Activated naive CD8-positive, alpha-beta T cell treated with anti-CD3 and anti-CD28 coated beads, Interleukin-2, amount 50 U/mL, for 16 hours (primary cell): ENCODE results near the gene GBF1.
"Not testable (repeated sequence)": the region's sequence is repeated elsewhere in the genome, so short reads cannot be mapped to it uniquely, and the experiment has no call there.

Source experiments
- DNase-seq: peaks from one replicate; pipeline ENCODE4 v3.0.0-alpha.2; 2020; ENCODE audit warnings: low read depth, low spot score

Gene GBF1

DNA sequence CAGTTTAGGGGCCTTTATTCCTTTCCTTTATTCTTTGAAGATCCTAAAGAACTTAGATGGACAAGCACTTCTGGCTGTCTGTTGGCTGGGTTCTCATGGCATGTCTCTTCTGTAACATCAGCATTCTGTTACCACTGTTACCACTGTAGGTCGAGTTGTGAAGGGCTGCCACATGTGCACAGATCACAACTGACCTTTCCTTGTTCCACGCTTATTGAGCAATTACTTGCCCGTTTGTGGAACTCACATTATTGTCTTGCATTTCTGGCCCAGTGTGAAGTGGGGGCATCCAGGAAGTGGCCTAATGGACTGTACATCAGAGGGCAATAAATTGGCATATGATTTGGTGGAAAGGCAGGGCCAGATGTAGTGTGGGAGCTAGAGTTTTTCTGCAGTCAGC, 23.7 kb downstream of the GBF1 start:
- DNase-seq: no peak

DNA sequence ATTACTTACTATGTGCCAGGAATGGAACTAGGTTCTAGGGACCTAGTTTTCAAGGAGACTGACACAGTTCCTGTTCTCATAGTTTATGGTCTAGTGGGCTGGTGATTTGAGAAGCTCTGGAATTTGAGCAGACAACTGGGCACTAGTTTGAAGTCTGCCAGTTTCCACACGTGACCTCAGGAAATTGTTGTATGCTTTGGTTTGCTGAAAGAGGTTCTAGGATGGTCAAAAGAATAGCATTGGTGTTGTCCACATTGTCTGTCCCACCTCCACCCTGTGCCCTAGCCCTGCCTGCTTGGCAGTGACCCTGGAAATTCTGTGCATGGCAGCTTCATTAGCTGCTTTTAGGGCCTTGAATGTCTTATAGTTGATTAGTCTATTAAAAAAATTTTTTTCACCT, 28.7 kb downstream of the GBF1 start:
- DNase-seq: no peak

DNA sequence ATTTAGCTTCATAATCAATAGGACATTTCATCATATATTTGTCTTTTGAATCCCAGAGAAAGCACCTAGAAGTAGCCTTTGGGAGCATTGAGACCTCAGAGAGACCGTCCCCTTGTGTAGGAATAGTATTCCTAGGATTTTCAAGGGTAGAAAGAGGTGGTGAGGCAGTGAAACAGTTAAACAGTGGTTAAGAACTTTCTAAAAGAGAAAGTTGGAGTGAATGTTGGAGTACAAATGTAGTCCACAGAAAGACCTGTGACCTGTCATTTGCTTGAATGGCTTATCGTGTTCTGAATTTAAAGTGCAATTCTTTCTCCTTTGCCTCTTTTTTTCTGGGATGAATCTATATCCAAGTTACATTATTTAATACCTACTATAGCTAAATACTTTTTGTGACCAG, 30.0 kb downstream of the GBF1 start:
- no peak for DNase-seq

DNA sequence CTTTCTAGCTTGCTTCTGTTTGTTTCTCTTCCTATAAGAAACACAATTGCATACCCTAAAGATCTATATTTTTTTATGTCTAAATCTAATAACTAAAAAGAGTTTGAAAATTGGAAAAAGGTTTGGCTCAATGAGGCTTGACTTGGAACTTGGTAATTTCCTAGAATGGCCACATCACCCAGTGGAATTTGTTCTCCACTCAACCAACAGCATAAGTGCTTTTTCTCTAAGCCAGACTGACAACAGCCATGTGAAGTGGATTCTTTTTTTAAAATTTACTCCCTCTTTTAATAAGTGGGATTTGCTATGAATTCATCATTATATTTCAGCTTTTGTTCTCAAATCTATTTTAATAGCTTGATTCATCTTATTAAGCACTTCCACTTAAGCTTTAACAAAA, 33.8 kb downstream of the GBF1 start:
- DNase-seq: no peak

DNA sequence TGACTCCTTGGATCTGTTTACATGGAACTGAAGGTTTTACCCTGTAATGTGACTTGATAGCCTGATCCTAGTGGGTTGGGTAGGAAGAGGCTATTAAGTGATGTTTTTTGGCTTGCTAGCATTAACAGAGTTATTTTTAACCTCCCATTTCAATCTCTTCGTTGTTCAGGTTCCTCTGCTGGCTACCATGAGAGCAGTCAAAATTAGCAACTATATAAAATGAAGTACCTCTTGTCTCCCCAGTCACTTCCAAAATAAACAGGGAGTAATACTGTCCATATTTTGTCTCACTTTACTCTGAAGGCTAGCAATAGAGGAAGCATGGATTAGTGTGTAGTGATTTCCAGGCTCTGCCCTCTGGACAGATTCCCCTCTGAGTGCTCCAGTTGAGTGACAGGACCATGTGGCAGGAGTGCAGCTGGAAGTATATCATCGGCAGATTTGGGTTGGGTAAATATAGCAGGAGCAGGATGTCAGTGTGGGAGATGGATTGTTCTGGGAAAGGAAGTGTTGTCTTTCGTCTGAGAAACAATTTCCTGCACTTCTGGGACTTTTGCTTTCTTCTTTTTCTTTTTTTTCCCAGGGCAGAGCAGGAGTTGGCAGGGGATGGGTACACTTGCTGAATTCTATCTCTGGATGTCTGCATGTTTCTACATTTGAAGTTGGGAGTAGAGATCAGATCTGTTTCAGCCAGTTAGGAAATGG, 35.2 kb downstream of the GBF1 start:
- no peak for DNase-seq

DNA sequence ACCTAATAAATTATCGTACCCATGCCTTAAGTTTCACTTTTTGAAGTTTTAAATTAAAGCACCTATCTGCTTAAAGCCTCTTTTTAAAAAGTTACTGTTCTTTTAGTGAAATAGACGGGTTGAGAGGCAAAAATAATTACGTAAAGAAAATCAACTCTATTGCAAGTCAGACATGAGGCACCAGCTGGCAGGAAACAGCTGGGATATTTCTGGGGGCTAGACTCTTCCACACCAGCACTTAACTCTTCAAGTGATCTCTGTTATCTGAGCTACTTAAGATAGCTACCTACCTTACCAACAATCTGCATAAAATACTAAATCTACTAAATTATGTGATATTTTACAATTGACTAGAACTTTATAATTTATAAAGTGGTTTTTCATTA, 35.8 kb downstream of the GBF1 start:
- DNase-seq: no peak

DNA sequence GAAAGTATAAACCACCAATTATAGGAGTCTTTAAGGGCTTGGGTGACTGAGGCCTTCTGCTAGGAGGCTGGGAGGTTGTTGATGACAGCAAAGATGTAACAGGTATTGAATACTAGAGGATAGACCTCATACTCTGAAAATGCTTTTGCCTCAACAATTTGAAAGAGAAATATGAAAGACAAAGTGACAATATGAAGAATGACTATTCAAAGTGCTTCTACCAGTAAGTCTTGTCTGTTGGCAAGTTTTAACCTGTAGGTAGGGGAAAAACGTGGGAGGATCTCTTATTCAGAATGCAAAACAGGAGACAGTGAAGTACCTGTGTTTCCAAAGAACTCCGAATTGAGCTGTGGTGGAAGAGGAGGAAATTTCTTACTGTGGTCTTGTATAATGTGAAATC, 38.2 kb downstream of the GBF1 start:
- no peak for DNase-seq

DNA sequence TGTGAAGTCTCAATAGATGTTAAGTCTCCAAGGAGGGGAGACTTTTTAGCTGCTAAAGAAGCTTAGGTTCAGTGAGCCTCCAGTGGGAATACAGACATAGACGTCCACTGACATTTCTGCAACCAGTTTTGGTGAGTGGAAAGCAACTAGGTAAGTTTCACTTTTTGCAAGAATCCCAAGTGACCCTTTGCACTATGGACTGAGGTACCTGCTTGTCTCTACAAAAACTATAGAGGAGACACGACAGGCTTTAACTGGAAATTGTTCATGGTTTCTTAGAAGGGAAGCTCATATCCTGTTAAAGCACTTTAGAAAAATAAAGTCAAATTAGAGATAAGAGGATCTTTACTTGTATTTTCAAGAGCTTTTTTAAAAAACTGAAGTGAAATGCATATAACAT, 38.6 kb downstream of the GBF1 start:
- no peak for DNase-seq

DNA sequence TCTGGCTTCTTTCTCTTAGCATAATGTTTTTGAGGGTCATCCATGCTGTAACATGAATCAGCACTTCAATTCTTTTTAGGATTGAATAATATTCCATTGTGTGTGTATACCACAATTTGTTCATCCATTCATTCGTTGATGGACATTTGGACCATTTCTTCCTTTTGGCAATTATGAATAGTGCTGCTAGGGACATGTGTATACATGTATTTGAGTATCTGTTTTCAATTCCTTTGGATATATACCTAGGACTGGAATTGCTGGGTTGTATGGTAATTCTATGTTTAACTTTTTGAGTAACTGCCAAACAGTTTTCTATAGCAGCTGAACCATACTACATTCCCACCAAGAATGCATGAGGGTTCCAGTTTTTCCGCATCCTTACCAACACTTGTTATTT, 39.2 kb downstream of the GBF1 start:
- no peak for DNase-seq

DNA sequence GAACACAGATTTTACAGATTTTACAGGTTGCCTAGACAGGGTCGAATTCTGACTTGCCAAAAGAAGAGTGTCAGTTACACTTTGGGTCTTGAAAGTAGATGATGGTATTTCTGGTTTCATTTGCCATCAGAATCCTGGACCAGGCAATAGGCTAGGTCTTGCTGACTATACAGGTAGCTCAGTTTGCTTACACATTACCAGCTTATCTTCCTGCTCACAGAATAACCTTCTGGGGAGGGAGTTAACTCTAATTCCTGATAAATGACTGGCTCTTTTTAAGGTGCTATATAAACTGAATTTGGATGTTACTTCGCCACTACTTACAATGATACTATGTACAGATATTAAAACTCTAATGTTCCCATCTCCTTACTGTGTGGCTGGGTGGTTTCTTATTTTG, 39.8 kb downstream of the GBF1 start:
- DNase-seq: no peak

DNA sequence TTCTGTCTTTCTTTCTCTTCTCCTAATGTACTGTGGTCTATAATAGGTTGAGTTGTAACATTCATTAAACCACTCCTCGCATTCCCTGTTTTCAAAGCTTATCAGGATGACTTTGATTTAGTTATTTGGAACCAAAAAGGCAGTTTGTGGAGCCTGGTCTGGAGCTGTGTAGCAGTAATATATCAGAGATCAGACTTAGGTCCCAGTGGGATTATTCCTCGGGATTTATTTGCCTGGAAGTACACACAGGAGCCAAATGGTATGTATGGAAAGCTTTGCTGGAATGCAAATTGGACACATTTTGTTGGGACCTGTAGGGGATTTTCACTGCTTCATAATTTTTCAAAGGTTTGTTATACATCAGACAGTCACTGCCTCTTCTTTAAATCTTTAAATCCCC, 40.9 kb downstream of the GBF1 start:
- no peak for DNase-seq

DNA sequence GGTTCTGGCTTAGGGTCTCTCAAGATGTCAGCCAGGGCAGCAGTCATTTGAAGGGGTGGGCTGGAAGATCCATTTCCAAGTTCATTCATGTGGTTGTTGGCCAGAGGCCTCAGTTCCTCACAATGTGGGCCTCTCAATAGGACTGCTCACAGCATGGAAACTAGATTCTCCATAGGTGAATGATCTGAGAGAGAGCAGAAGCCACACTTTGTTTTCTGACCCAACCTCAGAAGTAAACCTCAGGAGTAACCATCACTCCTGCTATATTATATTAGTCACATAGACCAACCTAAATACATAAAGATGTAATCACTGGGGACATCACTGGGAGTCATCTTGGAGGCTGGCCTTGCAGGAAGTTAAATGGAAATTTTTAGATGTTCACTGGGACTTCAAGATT, 42.2 kb downstream of the GBF1 start:
- no peak for DNase-seq

DNA sequence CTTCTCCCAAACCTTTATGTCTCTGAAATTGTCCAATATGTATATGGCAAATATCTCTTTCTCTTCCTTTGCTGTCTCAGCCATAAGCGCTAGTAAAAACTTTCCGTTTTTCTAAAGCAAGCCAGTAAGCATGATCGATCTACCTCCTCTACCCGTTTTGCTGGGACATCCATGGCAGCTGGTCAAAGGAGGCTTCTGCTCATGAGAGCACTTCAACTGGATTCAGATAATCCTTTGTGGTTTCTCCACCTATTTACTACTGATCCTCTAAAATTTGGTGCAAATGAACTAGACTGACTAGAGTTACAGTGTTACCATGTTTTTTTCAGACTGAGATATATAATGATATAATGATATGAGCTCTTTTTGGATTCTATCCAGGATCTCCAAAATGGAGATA, 42.7 kb downstream of the GBF1 start:
- DNase-seq: no peak

DNA sequence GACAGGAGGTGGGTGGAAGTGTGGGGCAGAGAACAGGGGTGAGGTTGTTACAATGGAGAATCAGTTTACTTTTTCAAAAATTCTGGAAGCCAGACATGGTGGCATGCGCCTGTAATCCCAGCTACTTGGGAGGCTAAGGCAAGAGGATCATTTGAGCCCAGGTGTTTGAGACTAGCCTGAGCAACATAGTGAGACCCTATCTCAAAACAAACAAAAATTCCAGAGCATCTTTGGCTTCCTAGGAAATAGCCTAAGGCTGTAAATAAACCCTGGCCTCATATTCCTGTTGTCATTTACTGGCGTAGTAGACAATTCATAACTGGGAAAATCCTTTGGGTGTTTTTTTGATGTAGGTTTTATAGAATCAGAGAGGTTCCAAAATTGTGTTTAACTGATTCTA, 44.0 kb downstream of the GBF1 start:
- DNase-seq: no peak

DNA sequence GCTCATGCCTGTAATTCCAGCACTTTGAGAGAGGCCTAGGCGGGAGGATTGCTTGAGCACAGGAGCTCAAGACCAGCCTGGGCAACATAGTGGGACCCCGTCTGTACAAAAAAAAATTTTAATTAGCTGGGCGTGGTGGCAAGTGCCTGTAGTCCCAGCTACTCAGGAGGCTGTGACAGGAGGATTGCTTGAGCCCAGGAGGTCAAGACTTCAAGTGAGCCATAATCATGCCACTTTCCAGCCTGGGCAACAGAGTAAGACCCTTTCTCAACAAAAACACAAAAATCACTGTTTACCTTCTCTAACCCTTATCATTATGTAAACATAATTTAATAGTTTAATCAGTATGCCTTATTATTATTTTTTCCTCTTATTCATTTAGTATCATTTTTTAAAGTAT, 44.5 kb downstream of the GBF1 start:
- DNase-seq: no peak

DNA sequence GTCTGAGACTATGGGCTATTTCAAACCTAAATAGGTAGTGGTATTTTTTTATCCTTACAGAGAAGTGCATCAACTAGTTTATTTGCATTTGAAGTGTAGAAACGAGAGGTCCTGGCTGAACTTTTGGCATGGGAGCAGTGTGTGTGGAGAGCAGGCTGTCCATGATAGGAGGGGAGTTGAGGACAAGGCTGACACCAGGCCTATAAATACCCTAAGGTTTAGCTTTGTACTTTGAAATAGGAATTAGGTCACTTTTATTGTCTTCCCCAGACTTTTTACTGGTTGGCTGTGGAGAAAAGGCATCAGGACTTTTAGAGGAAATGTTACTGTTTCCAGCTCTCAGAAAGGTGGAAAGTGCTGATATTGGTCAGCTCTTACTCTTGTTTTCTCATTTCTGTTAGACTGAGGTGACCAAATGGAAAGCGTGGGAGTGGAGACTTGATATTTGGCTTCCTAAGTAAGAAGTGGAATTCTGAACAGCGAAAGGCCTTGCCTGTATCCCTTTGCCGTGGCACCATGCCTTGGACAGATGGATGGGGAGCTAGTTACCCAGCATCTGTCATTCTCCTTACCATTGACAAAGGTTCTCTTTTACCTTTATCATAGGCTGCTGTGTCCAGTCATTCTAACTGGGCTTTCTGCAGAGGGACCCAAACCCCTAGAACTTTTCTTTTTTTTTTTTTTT, 46.0 kb downstream of the GBF1 start:
- no peak for DNase-seq

DNA sequence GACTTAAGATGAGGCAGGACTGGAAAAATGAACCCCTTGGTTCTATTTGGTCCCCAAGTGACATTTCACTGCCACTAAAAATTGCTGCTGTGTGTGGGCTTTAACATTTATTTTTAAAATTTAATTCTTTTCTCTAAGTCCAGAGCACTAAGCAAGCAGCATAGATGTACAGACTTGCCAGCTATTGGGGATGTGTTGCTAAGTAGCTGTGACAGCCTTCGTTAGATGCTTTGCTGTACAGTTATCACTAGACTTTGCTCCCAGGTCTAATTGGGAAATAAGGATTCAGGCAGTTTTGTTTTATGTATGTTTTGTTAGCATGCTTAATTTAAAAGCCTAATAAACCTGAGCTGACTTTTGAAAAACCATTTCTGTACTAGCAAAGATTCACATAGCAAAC, 51.8 kb downstream of the GBF1 start:
- no peak for DNase-seq

DNA sequence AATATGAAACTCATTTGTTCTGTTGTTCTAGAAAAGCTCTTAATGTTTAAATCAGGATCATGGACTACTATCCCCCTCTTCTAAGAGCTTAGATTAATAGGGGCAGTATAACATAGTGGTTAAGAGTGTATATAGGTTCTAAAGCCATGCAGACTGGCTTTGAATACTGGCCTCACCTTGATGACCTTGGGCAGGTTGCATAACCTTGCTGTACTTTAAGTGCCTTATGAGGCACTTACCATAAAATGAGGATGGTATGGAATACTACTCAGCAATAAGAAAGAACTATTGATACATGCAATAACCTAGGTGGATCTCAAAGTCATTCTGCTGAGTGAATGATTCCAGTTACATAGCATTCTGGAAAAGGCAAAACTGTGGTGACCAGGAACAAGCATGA, 53.6 kb downstream of the GBF1 start:
- DNase-seq: no peak

DNA sequence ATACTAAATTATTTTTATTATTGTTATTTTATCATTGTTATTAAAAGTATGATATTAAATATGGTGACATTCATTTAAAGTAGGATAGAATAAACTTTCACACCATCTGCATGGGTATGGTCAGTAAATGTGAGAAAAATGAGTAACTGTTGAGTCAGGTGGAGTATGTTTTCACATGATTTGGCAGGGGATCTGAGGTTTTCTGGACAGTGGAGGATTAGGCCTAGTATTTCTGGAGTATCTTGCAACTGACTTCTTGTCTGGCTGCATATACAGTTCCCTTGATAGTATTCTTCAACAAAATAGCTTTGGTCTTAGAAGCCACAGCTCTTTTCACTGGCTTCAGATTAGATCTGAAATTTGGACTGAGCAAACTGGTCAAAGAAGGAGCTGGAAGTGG, 54.5 kb downstream of the GBF1 start:
- no peak for DNase-seq

DNA sequence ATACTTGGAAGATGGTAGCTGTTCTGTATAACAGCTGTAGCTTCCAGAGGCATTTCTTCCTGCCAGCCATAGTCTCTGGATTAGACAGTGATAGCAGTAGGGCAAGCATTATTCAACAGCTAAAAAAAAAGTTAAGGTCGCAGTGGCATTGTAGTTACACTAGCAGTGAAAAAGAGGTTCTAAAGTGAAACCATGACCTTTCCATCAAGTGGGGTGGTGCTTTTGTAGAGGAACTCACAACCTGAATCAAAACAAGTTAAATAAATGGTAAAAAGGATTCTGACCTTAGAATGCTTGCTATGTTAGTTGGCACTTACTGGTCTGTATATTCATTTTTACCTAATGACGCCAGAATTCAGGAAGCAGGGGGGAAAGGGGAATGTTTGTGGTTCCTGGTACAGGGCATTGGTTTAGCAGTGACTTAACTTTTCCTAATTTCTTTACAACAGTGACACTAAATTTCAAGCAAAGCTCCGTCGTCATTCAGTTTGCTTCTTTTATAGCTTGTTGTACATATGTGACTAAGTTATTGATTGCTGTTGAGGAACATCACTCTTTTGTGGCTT, 55.0 kb downstream of the GBF1 start:
- no peak for DNase-seq

DNA sequence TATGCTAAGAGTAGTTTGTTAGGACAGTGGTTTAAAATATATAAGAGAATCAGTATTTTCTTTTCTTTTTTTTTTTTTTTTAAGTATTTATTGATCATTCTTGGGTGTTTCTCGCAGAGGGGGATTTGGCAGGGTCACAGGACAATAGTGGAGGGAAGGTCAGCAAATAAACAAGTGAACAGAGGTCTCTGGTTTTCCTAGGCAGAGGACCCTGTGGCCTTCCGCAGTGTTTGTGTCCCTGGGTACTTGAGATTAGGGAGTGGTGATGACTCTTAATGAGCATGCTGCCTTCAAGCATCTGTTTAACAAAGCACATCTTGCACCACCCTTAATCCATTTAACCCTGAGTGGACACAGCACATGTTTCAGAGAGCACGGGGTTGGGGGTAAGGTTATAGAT, 55.6 kb downstream of the GBF1 start:
- DNase-seq: not testable (repeated sequence)

DNA sequence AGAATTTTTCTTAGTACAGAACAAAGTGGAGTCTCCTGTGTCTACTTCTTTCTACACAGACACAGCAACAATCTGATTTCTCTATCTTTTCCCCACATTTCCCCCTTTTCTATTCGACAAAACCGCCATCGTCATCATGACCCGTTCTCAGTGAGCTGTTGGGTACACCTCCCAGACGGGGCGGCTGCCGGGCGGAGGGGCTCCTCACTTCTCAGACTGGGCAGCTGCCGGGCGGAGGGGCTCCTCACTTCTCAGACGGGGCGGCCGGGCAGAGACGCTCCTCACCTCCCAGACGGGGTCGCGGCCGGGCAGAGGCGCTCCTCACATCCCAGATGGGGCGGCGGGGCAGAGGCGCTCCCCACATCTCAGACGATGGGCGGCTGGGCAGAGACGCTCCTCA, 56.0 kb downstream of the GBF1 start:
- not testable (repeated sequence) for DNase-seq

DNA sequence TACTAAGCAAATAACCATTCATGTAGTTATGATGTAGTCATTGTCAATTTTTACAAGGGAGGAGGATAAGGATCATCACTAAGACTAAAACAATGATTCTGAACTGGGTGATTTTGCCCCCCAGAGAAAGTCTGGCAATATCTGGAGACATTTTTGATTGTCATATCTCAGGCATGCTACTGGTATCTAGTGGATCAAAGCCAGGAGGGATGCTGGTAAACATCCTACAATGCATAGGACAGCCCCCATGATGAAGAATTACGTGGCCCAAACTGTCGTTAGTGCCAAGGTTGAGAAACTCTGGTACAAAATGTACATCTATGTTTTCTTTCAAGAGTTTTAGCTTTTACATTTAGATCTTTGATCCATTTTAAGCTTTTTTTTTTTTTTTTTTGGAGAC, 57.3 kb downstream of the GBF1 start:
- DNase-seq: no peak
